Measurements from ENCODE around the gene DYRK4.
A peak's percentile ranks its signal among the peaks of the same experiment; 100 is the strongest.
"Not testable (repeated sequence)": the region's sequence is repeated elsewhere in the genome, so short reads cannot be mapped to it uniquely, and the experiment has no call there.

Gene DYRK4

GRCh38 chr12:4562034-4562657 lies at the start of gene DYRK4:
TSS of gene DYRK4 (plus strand) at chr12:4562208. CDS start at chr12:4562246, 38 bp downstream.
- H3K4me1 ChIP-seq (ENCODE audit: control insufficient read depth, low read length) = peaks cover 26% of the 10 kb centered on the region

GRCh38 chr12:4518106-4518728 lies 43.8 kb upstream of the DYRK4 start:
- no peaks in the 10 kb centered on the region for H3K27me3 ChIP-seq (ENCODE audit: control insufficient read depth, low read length)
- no peak overlapping the region for H3K4me2 ChIP-seq (ENCODE audit: low read length)
- H3K27ac ChIP-seq (ENCODE audit: low read depth, low read length) = no peak overlapping the region
- TF ChIP-seq EZH2phosphoT487 (IDR thresholded peaks at IDR 0.05; ENCODE audit: borderline replicate concordance, low read length) (no peak), CTCF (IDR thresholded peaks at IDR 0.05; ENCODE audit: low read depth, low read length, poor library complexity, severe bottlenecking) (no peak)
- H3K36me3 ChIP-seq (ENCODE audit: control insufficient read depth, low read length) = peaks cover 17% of the 10 kb centered on the region
- no peaks in the 10 kb centered on the region for H3K4me1 ChIP-seq (ENCODE audit: control insufficient read depth, low read length)
- H3K4me3 ChIP-seq (ENCODE audit: low read length) = no peak overlapping the region
- H3K9me3 ChIP-seq (ENCODE audit: control insufficient read depth, insufficient read depth, low read length) = no peaks in the 10 kb centered on the region
- H4K20me1 ChIP-seq (ENCODE audit: control insufficient read depth, insufficient read depth, low read depth, low read length) = no peaks in the 10 kb centered on the region
- H3K9me2 ChIP-seq (replicated peaks; ENCODE audit: control insufficient read depth, low read length) = no peaks in the 10 kb centered on the region
- no peaks in the 10 kb centered on the region for H3K79me2 ChIP-seq (ENCODE audit: control insufficient read depth, low read length)
- no peaks in the 10 kb centered on the region for H3F3A ChIP-seq (ENCODE audit: control insufficient read depth, insufficient read depth)

More at GRCh38 chr12:4562034-4562657, at the start of gene DYRK4:
- no peaks in the 10 kb centered on the region for H3K9me2 ChIP-seq (replicated peaks; ENCODE audit: control insufficient read depth, low read length)
- peaks cover 25% of the 10 kb centered on the region for H3F3A ChIP-seq (ENCODE audit: control insufficient read depth, insufficient read depth)
- no peaks in the 10 kb centered on the region for H3K79me2 ChIP-seq (ENCODE audit: control insufficient read depth, low read length)
- H3K9me3 ChIP-seq (ENCODE audit: control insufficient read depth, insufficient read depth, low read length) = no peaks in the 10 kb centered on the region
- TF ChIP-seq CTCF (IDR thresholded peaks at IDR 0.05; ENCODE audit: low read depth, low read length, poor library complexity, severe bottlenecking) (no peak), EZH2phosphoT487 (IDR thresholded peaks at IDR 0.05; ENCODE audit: borderline replicate concordance, low read length) (no peak)
- no peak within 1 kb of the TSS for H3K27ac ChIP-seq (ENCODE audit: low read depth, low read length)
- no peak within 1 kb of the TSS for H3K4me3 ChIP-seq (ENCODE audit: low read length)
- no peak within 1 kb of the TSS for H3K4me2 ChIP-seq (ENCODE audit: low read length)
- peaks cover 34% of the 10 kb centered on the region for H3K36me3 ChIP-seq (ENCODE audit: control insufficient read depth, low read length)
- H3K27me3 ChIP-seq (ENCODE audit: control insufficient read depth, low read length) = no peaks in the 10 kb centered on the region
- H4K20me1 ChIP-seq (ENCODE audit: control insufficient read depth, insufficient read depth, low read depth, low read length) = no peaks in the 10 kb centered on the region

GRCh38 chr12:4523443-4523842 lies 38.6 kb upstream of the DYRK4 start:
- H3F3A ChIP-seq (ENCODE audit: control insufficient read depth, insufficient read depth) = not testable (repeated sequence)

GRCh38 chr12:4526923-4527546 lies 35.0 kb upstream of the DYRK4 start:
- Histone ChIP-seq H3K4me2 (ENCODE audit: low read length) (no peak overlapping the region), H3K79me2 (ENCODE audit: control insufficient read depth, low read length) (no peaks in the 10 kb centered on the region), H4K20me1 (ENCODE audit: control insufficient read depth, insufficient read depth, low read depth, low read length) (no peaks in the 10 kb centered on the region), H3K27ac (ENCODE audit: low read depth, low read length) (no peak overlapping the region), H3K9me3 (ENCODE audit: control insufficient read depth, insufficient read depth, low read length) (no peaks in the 10 kb centered on the region), H3K4me1 (ENCODE audit: control insufficient read depth, low read length) (peaks cover 20% of the 10 kb centered on the region), H3F3A (ENCODE audit: control insufficient read depth, insufficient read depth) (peaks cover 7% of the 10 kb centered on the region; the same call in 1 of the 2 replicates), H3K27me3 (ENCODE audit: control insufficient read depth, low read length) (no peaks in the 10 kb centered on the region), H3K9me2 (replicated peaks; ENCODE audit: control insufficient read depth, low read length) (no peaks in the 10 kb centered on the region), H3K36me3 (ENCODE audit: control insufficient read depth, low read length) (peaks cover 37% of the 10 kb centered on the region), H3K4me3 (ENCODE audit: low read length) (no peak overlapping the region)
- TF ChIP-seq CTCF (IDR thresholded peaks at IDR 0.05; ENCODE audit: low read depth, low read length, poor library complexity, severe bottlenecking) (peak; percentile 29), EZH2phosphoT487 (IDR thresholded peaks at IDR 0.05; ENCODE audit: borderline replicate concordance, low read length) (no peak)

More at GRCh38 chr12:4523443-4523842, 38.6 kb upstream of the DYRK4 start:
- H3K36me3 ChIP-seq (ENCODE audit: control insufficient read depth, low read length) = peaks cover 25% of the 10 kb centered on the region
- not testable (repeated sequence) for H3K4me1 ChIP-seq (ENCODE audit: control insufficient read depth, low read length); H3K9me3 ChIP-seq (ENCODE audit: control insufficient read depth, insufficient read depth, low read length); H3K9me2 ChIP-seq (replicated peaks; ENCODE audit: control insufficient read depth, low read length); H3K79me2 ChIP-seq (ENCODE audit: control insufficient read depth, low read length); H3K4me2 ChIP-seq (ENCODE audit: low read length); H3K27me3 ChIP-seq (ENCODE audit: control insufficient read depth, low read length); H4K20me1 ChIP-seq (ENCODE audit: control insufficient read depth, insufficient read depth, low read depth, low read length); H3K27ac ChIP-seq (ENCODE audit: low read depth, low read length); H3K4me3 ChIP-seq (ENCODE audit: low read length)

Measured in DOHH2 (cell line).